Loucy (cell line): ENCODE measurements around the gene TTBK1.

Source experiments
- H2AFZ ChIP-seq: fragments of 200-600 bp; sonication (generic); 2 replicates; pipeline ENCODE4 v1.6.0; 2016; ENCODE audit warnings: antibody characterized with exemption, mild to moderate bottlenecking, low read length, moderate library complexity
- H3F3A ChIP-seq: fragments of 200-600 bp; 2 replicates; pipeline ENCODE4 v1.6.0; 2016; ENCODE audit warnings: antibody characterized with exemption, low read depth, mild to moderate bottlenecking
- H3K27me3 ChIP-seq: fragments of 200-600 bp; sonication (generic); 2 replicates; pipeline ENCODE4 v1.6.1; 2014; ENCODE audit warnings: low read length, mild to moderate bottlenecking; ENCODE audit not compliant: insufficient read depth, poor library complexity, severe bottlenecking
- H3K36me3 ChIP-seq: fragments of 200-600 bp; sonication (generic); 2 replicates; pipeline ENCODE4 v1.6.1; 2016; ENCODE audit warnings: low read length; ENCODE audit not compliant: insufficient read depth
- H3K4me1 ChIP-seq: fragments of 200-600 bp; sonication (generic); 2 replicates; pipeline ENCODE4 v1.5.1; 2014; ENCODE audit warnings: low read length, mild to moderate bottlenecking; ENCODE audit not compliant: insufficient read depth, poor library complexity, severe bottlenecking
- H3K4me2 ChIP-seq: fragments of 200-600 bp; sonication (generic); 2 replicates; pipeline ENCODE4 v1.6.0; 2014; ENCODE audit warnings: antibody characterized with exemption, low read length, low read depth, mild to moderate bottlenecking; ENCODE audit not compliant: poor library complexity, severe bottlenecking
- H3K4me3 ChIP-seq: fragments of 200-600 bp; sonication (generic); 2 replicates; pipeline ENCODE4 v1.5.1; 2014; ENCODE audit warnings: low read length, mild to moderate bottlenecking, mixed read lengths; ENCODE audit not compliant: poor library complexity, severe bottlenecking
- H3K79me2 ChIP-seq: fragments of 200-600 bp; sonication (generic); 2 replicates; pipeline ENCODE4 v1.6.1; 2014; ENCODE audit warnings: low read length; ENCODE audit not compliant: insufficient read depth
- H3K9ac ChIP-seq: fragments of 200-600 bp; sonication (generic); 2 replicates; pipeline ENCODE4 v1.6.0; 2014; ENCODE audit warnings: mild to moderate bottlenecking, low read depth, low read length, moderate library complexity; ENCODE audit not compliant: poor library complexity, severe bottlenecking
- H3K9me2 ChIP-seq: fragments of 200-600 bp; sonication (generic); replicated peaks from 2 replicates; pipeline ENCODE4 v1.6.1; 2016; ENCODE audit warnings: low read depth, low read length, mixed read lengths
- H3K9me3 ChIP-seq: fragments of 200-600 bp; sonication (generic); 2 replicates; pipeline ENCODE4 v1.6.1; 2014; ENCODE audit warnings: mild to moderate bottlenecking, antibody characterized with exemption, low read length, low read depth; ENCODE audit not compliant: insufficient read depth
- H4K20me1 ChIP-seq: fragments of 200-600 bp; sonication (generic); 2 replicates; pipeline ENCODE4 v1.6.0; 2014; ENCODE audit warnings: antibody characterized with exemption, low read length, mild to moderate bottlenecking; ENCODE audit not compliant: insufficient read depth, poor library complexity, severe bottlenecking
- EZH2phosphoT487 ChIP-seq: fragments of 200-600 bp; IDR thresholded peaks from 2 replicates; pipeline ENCODE4 v1.6.1; 2018; ENCODE audit warnings: antibody characterized with exemption, mild to moderate bottlenecking, moderate library complexity, borderline replicate concordance
- TF ChIP-seq, protein P1 (sequence below): fragments of 200-600 bp; sonication (generic); conservative IDR thresholded peaks from 2 replicates; pipeline ENCODE4 v1.5.1; 2014; ENCODE audit warnings: mild to moderate bottlenecking, antibody characterized with exemption, low read length

Gene TTBK1

DNA sequence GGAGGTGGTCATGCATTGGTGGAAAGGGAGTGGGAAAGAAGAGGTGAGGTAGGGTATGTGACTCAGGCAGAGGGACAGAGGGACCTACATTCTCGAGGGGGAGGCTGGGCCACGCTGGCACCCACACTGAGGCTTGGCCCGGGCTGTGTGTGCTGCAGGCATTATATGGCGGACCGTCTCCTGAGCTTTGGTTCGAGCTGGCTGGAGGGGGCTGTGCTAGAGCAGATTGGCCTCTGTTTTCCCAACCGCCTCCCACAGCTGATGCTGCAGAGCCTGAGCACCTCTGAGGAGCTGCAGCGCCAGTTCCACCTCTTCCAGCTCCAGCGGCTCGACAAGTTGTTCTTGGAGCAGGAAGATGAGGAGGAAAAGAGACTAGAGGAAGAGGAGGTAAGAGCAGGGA lies 37.4 kb upstream of the TTBK1 start:
- Histone ChIP-seq H3K4me2 (no peak overlapping the region), H3K4me3 (no peak overlapping the region), H3F3A (no peaks in the 10 kb centered on the region), H3K9me2 (no peaks in the 10 kb centered on the region), H3K9ac (no peak overlapping the region), H3K27me3 (no peaks in the 10 kb centered on the region), H3K36me3 (no peaks in the 10 kb centered on the region), H2AFZ (no peak overlapping the region), H4K20me1 (no peaks in the 10 kb centered on the region), H3K79me2 (no peaks in the 10 kb centered on the region), H3K4me1 (no peaks in the 10 kb centered on the region), H3K9me3 (no peaks in the 10 kb centered on the region)
- TF ChIP-seq, protein P1, sequence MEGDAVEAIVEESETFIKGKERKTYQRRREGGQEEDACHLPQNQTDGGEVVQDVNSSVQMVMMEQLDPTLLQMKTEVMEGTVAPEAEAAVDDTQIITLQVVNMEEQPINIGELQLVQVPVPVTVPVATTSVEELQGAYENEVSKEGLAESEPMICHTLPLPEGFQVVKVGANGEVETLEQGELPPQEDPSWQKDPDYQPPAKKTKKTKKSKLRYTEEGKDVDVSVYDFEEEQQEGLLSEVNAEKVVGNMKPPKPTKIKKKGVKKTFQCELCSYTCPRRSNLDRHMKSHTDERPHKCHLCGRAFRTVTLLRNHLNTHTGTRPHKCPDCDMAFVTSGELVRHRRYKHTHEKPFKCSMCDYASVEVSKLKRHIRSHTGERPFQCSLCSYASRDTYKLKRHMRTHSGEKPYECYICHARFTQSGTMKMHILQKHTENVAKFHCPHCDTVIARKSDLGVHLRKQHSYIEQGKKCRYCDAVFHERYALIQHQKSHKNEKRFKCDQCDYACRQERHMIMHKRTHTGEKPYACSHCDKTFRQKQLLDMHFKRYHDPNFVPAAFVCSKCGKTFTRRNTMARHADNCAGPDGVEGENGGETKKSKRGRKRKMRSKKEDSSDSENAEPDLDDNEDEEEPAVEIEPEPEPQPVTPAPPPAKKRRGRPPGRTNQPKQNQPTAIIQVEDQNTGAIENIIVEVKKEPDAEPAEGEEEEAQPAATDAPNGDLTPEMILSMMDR: no peak
- TF ChIP-seq EZH2phosphoT487: no peak

GRCh38 chr6:43207286-43207685 lies 36.0 kb upstream of the TTBK1 start:
- Histone ChIP-seq H3K4me3 (no peak overlapping the region), H3K36me3 (no peaks in the 10 kb centered on the region), H3F3A (no peaks in the 10 kb centered on the region), H3K9ac (no peak overlapping the region), H3K4me1 (no peaks in the 10 kb centered on the region), H2AFZ (no peak overlapping the region), H3K27me3 (no peaks in the 10 kb centered on the region), H4K20me1 (no peaks in the 10 kb centered on the region), H3K9me3 (no peaks in the 10 kb centered on the region), H3K4me2 (no peak overlapping the region), H3K79me2 (no peaks in the 10 kb centered on the region), H3K9me2 (no peaks in the 10 kb centered on the region)
- TF ChIP-seq, protein P1: no peak
- no peak for TF ChIP-seq EZH2phosphoT487

DNA sequence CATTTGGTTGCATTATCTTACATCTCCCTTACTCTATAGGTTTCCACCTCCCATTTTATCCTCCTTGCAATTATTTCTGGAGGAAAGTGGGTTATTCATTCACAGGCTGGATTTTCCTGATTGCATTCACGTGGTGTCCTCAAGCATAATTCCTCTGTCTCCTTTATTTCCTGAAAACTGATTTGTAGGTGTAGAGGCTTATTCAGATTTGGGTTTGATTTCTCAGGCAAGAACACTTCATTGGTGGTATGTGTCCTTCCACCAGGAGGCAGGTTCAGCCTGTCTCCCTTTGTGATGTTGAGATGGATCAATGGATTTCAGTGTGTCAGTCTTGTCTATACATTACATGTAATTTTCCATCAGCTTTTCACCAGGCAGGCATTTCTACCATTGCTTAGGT lies 31.3 kb upstream of the TTBK1 start:
- no peak overlapping the region for H2AFZ ChIP-seq
- no peak for TF ChIP-seq EZH2phosphoT487
- TF ChIP-seq, protein P1: 0 out of 2 replicates have a peak, but pooled peaks have one; percentile 10
- no peaks in the 10 kb centered on the region for H3F3A ChIP-seq
- H4K20me1 ChIP-seq: no peaks in the 10 kb centered on the region
- no peak overlapping the region for H3K4me2 ChIP-seq
- no peak overlapping the region for H3K9ac ChIP-seq
- no peaks in the 10 kb centered on the region for H3K36me3 ChIP-seq
- no peak overlapping the region for H3K4me3 ChIP-seq
- no peaks in the 10 kb centered on the region for H3K27me3 ChIP-seq
- no peaks in the 10 kb centered on the region for H3K79me2 ChIP-seq
- no peaks in the 10 kb centered on the region for H3K9me3 ChIP-seq
- no peaks in the 10 kb centered on the region for H3K9me2 ChIP-seq
- no peaks in the 10 kb centered on the region for H3K4me1 ChIP-seq
